ENCODE results near the gene ITSN1.

DNA sequence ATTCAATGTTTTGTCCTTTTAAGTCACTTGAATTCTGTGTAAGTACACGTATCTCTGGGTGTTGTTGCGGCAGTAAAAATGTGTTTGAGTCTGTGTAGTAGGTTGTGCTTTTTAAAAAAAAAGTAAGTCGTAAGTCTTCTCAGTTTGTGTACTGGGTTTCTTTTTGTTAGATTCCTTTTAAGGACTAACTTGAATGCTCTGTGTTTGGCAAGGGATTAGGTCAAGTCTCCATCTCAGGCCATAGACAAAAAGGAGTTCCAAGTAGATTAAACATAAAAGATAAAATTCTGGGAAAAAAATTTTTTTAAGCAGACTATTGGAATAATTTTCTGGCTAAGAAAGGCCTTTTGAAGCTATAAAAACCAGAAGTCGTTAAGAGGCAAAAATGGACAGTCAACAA is 160.2 kb downstream of the ITSN1 start:
- TF ChIP-seq, protein P1, sequence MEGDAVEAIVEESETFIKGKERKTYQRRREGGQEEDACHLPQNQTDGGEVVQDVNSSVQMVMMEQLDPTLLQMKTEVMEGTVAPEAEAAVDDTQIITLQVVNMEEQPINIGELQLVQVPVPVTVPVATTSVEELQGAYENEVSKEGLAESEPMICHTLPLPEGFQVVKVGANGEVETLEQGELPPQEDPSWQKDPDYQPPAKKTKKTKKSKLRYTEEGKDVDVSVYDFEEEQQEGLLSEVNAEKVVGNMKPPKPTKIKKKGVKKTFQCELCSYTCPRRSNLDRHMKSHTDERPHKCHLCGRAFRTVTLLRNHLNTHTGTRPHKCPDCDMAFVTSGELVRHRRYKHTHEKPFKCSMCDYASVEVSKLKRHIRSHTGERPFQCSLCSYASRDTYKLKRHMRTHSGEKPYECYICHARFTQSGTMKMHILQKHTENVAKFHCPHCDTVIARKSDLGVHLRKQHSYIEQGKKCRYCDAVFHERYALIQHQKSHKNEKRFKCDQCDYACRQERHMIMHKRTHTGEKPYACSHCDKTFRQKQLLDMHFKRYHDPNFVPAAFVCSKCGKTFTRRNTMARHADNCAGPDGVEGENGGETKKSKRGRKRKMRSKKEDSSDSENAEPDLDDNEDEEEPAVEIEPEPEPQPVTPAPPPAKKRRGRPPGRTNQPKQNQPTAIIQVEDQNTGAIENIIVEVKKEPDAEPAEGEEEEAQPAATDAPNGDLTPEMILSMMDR (IDR thresholded peaks at IDR 0.05), result no peak
- TF ChIP-seq POLR2A (IDR thresholded peaks at IDR 0.05) (no peak), EP300 (IDR thresholded peaks at IDR 0.05) (no peak), POLR2AphosphoS5 (IDR thresholded peaks at IDR 0.05) (no peak)
